Calu3 (cell line): Measurements from ENCODE around the gene CCSER1. TPM values are rescaled to one million over a fixed set of nuclear protein-coding genes. Genes with fewer than 3 reads are reported as not detected.

Experiments
- Bru-seq: library from RNA; stranded (reverse); fragments of 400-500 nt; gene quantifications from one replicate; lab custom pipeline; 2021; lab: Mats Ljungman, UMichigan
- BruChase-seq, 2 experiments: library from RNA; stranded (reverse); fragments of 400-500 nt; gene quantifications; one replicate each; lab custom pipeline; 2021; lab: Mats Ljungman, UMichigan
- BruUV-seq: library from RNA; stranded (reverse); fragments of 400-500 nt; replicated peaks from 2 replicates; lab custom pipeline; 2021; lab: Mats Ljungman, UMichigan
- CTCF ChIA-PET: fragments of 300-600 bp; sonication (Branson Sonifier 250); formaldehyde crosslinking; loops from one replicate; lab custom pipeline; 2022; ENCODE audit warnings: antibody characterized with exemption; lab: Charles Lee
- DNase-seq: peaks from one replicate; pipeline ENCODE4 v3.0.0; 2022
- H3K27ac Mint-ChIP-seq: one replicate; pipeline ENCODE4 v1.8.0; 2022; ENCODE audit warnings: mixed read lengths; ENCODE audit not compliant: unreplicated experiment
- H3K27me3 Mint-ChIP-seq: one replicate; pipeline ENCODE4 v1.8.0; 2022; ENCODE audit warnings: mixed read lengths; ENCODE audit not compliant: unreplicated experiment
- H3K36me3 Mint-ChIP-seq: one replicate; pipeline ENCODE4 v1.8.0; 2022; ENCODE audit warnings: mild to moderate bottlenecking, moderate library complexity, mixed read lengths; ENCODE audit not compliant: insufficient read depth, unreplicated experiment
- H3K4me1 Mint-ChIP-seq: one replicate; pipeline ENCODE4 v1.8.0; 2022; ENCODE audit warnings: mild to moderate bottlenecking, low read depth, mixed read lengths; ENCODE audit not compliant: unreplicated experiment
- H3K4me3 Mint-ChIP-seq: one replicate; pipeline ENCODE4 v1.8.0; 2022; ENCODE audit warnings: mild to moderate bottlenecking, low read depth, moderate library complexity, mixed read lengths; ENCODE audit not compliant: unreplicated experiment
- H3K9me3 Mint-ChIP-seq: one replicate; pipeline ENCODE4 v1.8.0; 2022; ENCODE audit warnings: low read depth, mixed read lengths; ENCODE audit not compliant: unreplicated experiment
- intact Hi-C: fragments of 100-400 bp; cut with micrococcal nuclease; formaldehyde crosslinking; loops from one replicate; pipeline ENCODE4 v1.10.0; 2022; ENCODE audit not compliant: unreplicated experiment
- long read RNA-seq: library from polyadenylated mRNA; stranded (forward); transcript quantifications from one replicate; pipeline ENCODE4 v2.0.0, GENCODE V29; 2022
- total RNA-seq: library from RNA; stranded (reverse); gene quantifications from 2 replicates; pipeline ENCODE4 v1.2.3, GENCODE V29; 2022
- TF ChIP-seq, protein P1 (sequence below): fragments of 200-600 bp; IDR thresholded peaks from one replicate; pipeline ENCODE4 v1.8.0; 2022; ENCODE audit warnings: antibody characterized with exemption; ENCODE audit not compliant: unreplicated experiment

CCSER1 gene
- 6.2 and 7.1 TPM in 2 replicates for total RNA-seq
- Bru-seq, nascent RNA: percentile 46 among the genes with signal in this experiment
- BruChase-seq, experiment 1, labeled RNA remaining after a 6-hour chase: percentile 40 among the genes with signal in this experiment
- percentile 39 among the genes with signal in this experiment for BruChase-seq, experiment 2, labeled RNA remaining after a 2-hour chase
- long read RNA-seq, partial matches to known transcripts: 0 of 8 reads
- long read RNA-seq, other reads (novel, unspliced or antisense): 8 of 8 reads

- CTCF ChIA-PET: no interaction called here
- peak; percentile 69 for DNase-seq
- TF ChIP-seq, protein P1, sequence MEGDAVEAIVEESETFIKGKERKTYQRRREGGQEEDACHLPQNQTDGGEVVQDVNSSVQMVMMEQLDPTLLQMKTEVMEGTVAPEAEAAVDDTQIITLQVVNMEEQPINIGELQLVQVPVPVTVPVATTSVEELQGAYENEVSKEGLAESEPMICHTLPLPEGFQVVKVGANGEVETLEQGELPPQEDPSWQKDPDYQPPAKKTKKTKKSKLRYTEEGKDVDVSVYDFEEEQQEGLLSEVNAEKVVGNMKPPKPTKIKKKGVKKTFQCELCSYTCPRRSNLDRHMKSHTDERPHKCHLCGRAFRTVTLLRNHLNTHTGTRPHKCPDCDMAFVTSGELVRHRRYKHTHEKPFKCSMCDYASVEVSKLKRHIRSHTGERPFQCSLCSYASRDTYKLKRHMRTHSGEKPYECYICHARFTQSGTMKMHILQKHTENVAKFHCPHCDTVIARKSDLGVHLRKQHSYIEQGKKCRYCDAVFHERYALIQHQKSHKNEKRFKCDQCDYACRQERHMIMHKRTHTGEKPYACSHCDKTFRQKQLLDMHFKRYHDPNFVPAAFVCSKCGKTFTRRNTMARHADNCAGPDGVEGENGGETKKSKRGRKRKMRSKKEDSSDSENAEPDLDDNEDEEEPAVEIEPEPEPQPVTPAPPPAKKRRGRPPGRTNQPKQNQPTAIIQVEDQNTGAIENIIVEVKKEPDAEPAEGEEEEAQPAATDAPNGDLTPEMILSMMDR: no peak
- H3K4me1 Mint-ChIP-seq: peaks cover 14% of the 10 kb centered on the region
- H3K27me3 Mint-ChIP-seq: no peaks in the 10 kb centered on the region
- peak within 1 kb of the TSS; percentile 91 for H3K4me3 Mint-ChIP-seq
- intact Hi-C loops: loop anchor here (5.0 to 10.0 kb wide), 2 partner anchors 100 to 182 kb away; no protein-coding TSS in a partner anchor
- H3K9me3 Mint-ChIP-seq: no peaks in the 10 kb centered on the region
- no TSS peak for BruUV-seq
- H3K36me3 Mint-ChIP-seq: peaks cover 32% of the 10 kb centered on the region
- peak within 1 kb of the TSS; percentile 85 for H3K27ac Mint-ChIP-seq
Observed at GRCh38 chr4:90127223-90127705, at the start of gene CCSER1. Gene CCSER1 (plus strand): TSS chr4:90127394.

DNA sequence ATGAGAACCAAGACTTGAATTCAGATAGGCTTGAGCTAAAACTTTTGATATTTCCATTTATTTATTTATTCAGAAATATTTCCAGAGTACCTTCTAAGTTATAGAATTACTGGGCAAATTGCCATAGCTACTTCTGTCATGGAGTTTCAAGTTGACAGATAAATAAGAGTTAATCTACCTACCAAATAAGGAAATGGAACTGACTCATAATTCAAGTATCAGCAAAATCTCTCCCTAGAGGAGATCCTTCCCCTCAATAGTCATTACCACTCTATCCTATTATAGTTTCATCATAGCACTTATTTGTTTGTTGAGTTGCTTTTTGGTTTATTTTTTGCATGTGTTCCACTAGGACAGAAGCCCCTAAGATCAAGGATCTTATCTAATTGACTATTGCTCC, 48.8 kb upstream of the CCSER1 start:
- DNase-seq: no peak
- CTCF ChIA-PET: no interaction called here
- Mint-ChIP-seq H3K27ac (no peak overlapping the region), H3K4me3 (no peak overlapping the region), H3K36me3 (no peaks in the 10 kb centered on the region), H3K27me3 (no peaks in the 10 kb centered on the region), H3K9me3 (peaks cover 4% of the 10 kb centered on the region), H3K4me1 (no peaks in the 10 kb centered on the region)
- intact Hi-C loops: no loop called here
- BruUV-seq: no TSS peak
- TF ChIP-seq, protein P1: no peak

DNA sequence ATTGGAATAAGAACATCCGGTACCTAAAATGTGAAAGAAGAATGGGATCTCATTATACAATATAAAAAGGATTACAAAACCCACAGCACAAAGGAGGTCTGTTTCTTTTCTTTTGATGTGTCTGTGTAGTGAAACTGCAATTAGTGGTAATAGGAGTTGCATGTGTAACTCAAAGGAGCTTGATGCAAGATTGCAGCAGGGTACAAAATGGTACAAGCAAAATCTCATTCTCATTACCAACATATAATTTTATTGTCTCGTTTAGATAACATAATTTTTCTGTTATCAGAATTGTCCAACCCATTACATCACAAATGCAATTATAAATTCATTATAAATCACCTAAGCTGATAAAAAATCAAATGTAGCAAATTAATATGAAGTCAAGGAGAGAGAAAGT, 47.1 kb upstream of the CCSER1 start:
- Mint-ChIP-seq H3K36me3 (no peaks in the 10 kb centered on the region), H3K27ac (no peak overlapping the region), H3K27me3 (no peaks in the 10 kb centered on the region), H3K9me3 (peaks cover 4% of the 10 kb centered on the region), H3K4me3 (no peak overlapping the region), H3K4me1 (no peaks in the 10 kb centered on the region)
- intact Hi-C loops: no loop called here
- DNase-seq: no peak
- CTCF ChIA-PET: no interaction called here
- BruUV-seq: no TSS peak
- TF ChIP-seq, protein P1: no peak

DNA sequence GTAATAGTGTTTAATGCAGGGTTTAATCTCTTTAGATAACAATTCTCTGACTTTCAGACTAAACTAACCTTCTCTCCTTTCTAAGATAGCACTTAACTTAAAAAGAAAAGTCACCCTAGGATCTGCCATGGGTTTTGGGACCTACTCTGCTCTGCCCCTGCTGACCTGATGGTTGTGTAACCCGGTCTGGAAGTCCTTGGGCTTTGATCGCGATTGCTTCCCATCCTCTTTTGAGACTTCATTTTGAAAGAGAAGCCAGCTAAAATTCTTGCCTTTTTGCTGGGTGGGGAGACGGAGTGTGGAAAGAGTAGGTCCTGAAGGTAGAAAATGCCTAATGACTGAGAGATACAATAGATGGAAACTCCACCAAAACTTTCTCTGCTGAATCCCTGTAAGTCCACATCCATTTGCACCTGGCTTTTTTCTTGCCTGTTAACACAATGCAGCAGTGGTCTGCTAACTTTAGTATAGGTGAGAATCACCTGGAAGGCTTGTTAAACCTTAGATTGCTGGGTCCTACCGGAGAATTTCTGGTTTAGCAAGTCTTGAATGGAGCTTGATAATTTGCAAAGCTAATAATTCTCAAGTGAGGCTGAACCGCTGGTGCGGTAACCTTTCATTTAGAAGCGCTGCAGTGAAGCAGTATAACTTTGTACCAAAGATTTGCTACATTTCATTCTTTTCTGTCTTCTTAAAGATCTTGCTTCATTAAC, 45.6 kb upstream of the CCSER1 start:
- Mint-ChIP-seq H3K36me3 (no peaks in the 10 kb centered on the region), H3K27me3 (no peaks in the 10 kb centered on the region), H3K4me3 (no peak overlapping the region), H3K4me1 (no peaks in the 10 kb centered on the region), H3K27ac (no peak overlapping the region), H3K9me3 (peaks cover 4% of the 10 kb centered on the region)
- CTCF ChIA-PET: no interaction called here
- intact Hi-C loops: no loop called here
- no peak for DNase-seq
- TF ChIP-seq, protein P1: no peak
- BruUV-seq: no TSS peak
